CD4-positive, alpha-beta T cell (primary cell): ENCODE results near the gene CAPN7. TPM values are rescaled to one million over a fixed set of nuclear protein-coding genes. Genes with fewer than 3 reads are reported as not detected.

ENCODE experiments used
- ATAC-seq: fragments of 200-7000 bp; cut with Tn5 transposase; one replicate; pipeline ENCODE4 v1.10.0; 2022; ENCODE audit warnings: mild to moderate bottlenecking; ENCODE audit not compliant: poor library complexity
- CTCF ChIA-PET: fragments of 350-600 bp; sonication (Branson Sonifier 250); formaldehyde crosslinking; loops from one replicate; lab custom pipeline; 2021; ENCODE audit warnings: antibody characterized with exemption, inconsistent platforms; lab: Charles Lee
- POLR2A ChIA-PET: fragments of 350-600 bp; sonication (Branson Sonifier 250); formaldehyde crosslinking; loops from one replicate; lab custom pipeline; 2021; ENCODE audit warnings: antibody characterized with exemption, inconsistent platforms; lab: Charles Lee
- DNase-seq, 14 experiments: peaks; one replicate each; pipeline ENCODE4 v3.0.0-alpha.2; 2013 to 2020; ENCODE audit warnings: mixed read lengths in 2 of 14
- H3K27ac ChIP-seq, 2 donors: one replicate each; pipeline versions ENCODE4 v1.5.1 to v1.7.0; 2013; ENCODE audit warnings: low read length in 2 of 2, low read depth in 1 of 2, mild to moderate bottlenecking in 1 of 2
- H3K27me3 ChIP-seq, 2 experiments: 1 replicate in 1 of 2; 2 replicates in 1 of 2; pipeline versions ENCODE4 v1.6.1 to v1.7.0; 2013; ENCODE audit warnings: low read length in 2 of 2, control low read depth in 1 of 2, mild to moderate bottlenecking in 1 of 2, moderate library complexity in 1 of 2; ENCODE audit not compliant: insufficient read depth in 2 of 2, control insufficient read depth in 1 of 2
- H3K36me3 ChIP-seq: one replicate; pipeline ENCODE4 v1.6.1; 2013; ENCODE audit warnings: low read length, control low read depth; ENCODE audit not compliant: insufficient read depth
- H3K4me1 ChIP-seq: one replicate; pipeline ENCODE4 v1.6.1; 2013; ENCODE audit warnings: low read length, control low read depth; ENCODE audit not compliant: insufficient read depth
- H3K4me3 ChIP-seq: one replicate; pipeline ENCODE4 v1.5.1; 2013; ENCODE audit warnings: mild to moderate bottlenecking, low read length, moderate library complexity
- H3K9me3 ChIP-seq, 2 experiments: 1 replicate in 1 of 2; 2 replicates in 1 of 2; pipeline versions ENCODE4 v1.6.1 to v1.7.0; 2013; ENCODE audit warnings: low read length in 2 of 2, mild to moderate bottlenecking in 2 of 2, control low read depth in 1 of 2, moderate library complexity in 1 of 2; ENCODE audit not compliant: control insufficient read depth in 1 of 2, insufficient read depth in 1 of 2
- H3K27ac Mint-ChIP-seq: one replicate; pipeline ENCODE4 v1.8.0; 2020; ENCODE audit warnings: mixed read lengths
- H3K27me3 Mint-ChIP-seq: one replicate; pipeline ENCODE4 v1.8.0; 2021; ENCODE audit warnings: mixed read lengths
- H3K36me3 Mint-ChIP-seq: one replicate; pipeline ENCODE4 v1.8.0; 2021; ENCODE audit warnings: low read depth, mixed read lengths
- H3K4me1 Mint-ChIP-seq: one replicate; pipeline ENCODE4 v1.8.0; 2021; ENCODE audit warnings: low read depth, mixed read lengths
- H3K4me3 Mint-ChIP-seq: one replicate; pipeline ENCODE4 v1.8.0; 2020; ENCODE audit warnings: mild to moderate bottlenecking, mixed read lengths
- H3K9me3 Mint-ChIP-seq: one replicate; pipeline ENCODE4 v1.8.0; 2020; ENCODE audit warnings: mixed read lengths
- intact Hi-C, 2 experiments: fragments of 100-400 bp; cut with DNase I in 1 of 2; cut with micrococcal nuclease in 1 of 2; formaldehyde crosslinking; loops; one replicate each; pipeline versions ENCODE4 v1.15.1 to v1.9.0; 2023 to 2025; cut with DNase I, micrococcal nuclease
- total RNA-seq, 174 experiments: library from RNA in 2 of 174; stranded (reverse) in 2 of 174; gene quantifications; one replicate each; pipeline ENCODE4 v1.2.3 and lab custom pipeline; 2021 to 2026
- TF ChIP-seq, protein P1 (sequence below): fragments of 200-600 bp; IDR thresholded peaks from one replicate; pipeline ENCODE4 v1.8.0; 2022; ENCODE audit warnings: antibody characterized with exemption, mild to moderate bottlenecking

The CAPN7 gene
- total RNA-seq, 2 experiments from 2014 or later, result 64.7 to 69.4 TPM

DNA sequence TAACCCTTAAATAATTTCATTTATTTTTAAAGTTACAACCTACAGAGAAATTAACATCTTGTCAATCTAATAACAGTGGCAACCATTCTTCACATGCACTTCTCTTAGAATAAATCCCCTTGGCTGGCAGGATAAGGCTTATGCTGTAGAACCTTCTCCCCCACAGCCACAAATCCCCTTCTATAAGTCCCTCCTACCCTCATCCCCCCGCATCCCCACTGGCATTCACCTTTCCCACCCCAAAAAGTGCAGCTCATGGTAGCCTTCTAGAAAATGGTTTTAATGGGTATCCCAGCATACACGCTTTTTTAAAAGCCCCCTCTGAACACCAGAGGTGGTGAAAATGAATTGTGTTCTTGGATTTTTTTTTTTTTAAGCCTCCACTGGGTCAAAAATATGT lies 49.2 kb downstream of the CAPN7 start:
- no peaks in the 10 kb centered on the region for H3K9me3 Mint-ChIP-seq
- TF ChIP-seq, protein P1, sequence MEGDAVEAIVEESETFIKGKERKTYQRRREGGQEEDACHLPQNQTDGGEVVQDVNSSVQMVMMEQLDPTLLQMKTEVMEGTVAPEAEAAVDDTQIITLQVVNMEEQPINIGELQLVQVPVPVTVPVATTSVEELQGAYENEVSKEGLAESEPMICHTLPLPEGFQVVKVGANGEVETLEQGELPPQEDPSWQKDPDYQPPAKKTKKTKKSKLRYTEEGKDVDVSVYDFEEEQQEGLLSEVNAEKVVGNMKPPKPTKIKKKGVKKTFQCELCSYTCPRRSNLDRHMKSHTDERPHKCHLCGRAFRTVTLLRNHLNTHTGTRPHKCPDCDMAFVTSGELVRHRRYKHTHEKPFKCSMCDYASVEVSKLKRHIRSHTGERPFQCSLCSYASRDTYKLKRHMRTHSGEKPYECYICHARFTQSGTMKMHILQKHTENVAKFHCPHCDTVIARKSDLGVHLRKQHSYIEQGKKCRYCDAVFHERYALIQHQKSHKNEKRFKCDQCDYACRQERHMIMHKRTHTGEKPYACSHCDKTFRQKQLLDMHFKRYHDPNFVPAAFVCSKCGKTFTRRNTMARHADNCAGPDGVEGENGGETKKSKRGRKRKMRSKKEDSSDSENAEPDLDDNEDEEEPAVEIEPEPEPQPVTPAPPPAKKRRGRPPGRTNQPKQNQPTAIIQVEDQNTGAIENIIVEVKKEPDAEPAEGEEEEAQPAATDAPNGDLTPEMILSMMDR, result no peak
- H3K4me3 ChIP-seq, result no peak overlapping the region
- H3K27me3 ChIP-seq, result no peaks in the 10 kb centered on the region
- CTCF ChIA-PET, result interaction anchor here (1.5 kb wide), 1 partner anchor 13 kb away, joined by 4 read pairs; no protein-coding TSS in a partner anchor
- peaks cover 99% of the 10 kb centered on the region for H3K36me3 ChIP-seq
- no peak overlapping the region for H3K27ac ChIP-seq
- H3K4me1 ChIP-seq, result peaks cover 3% of the 10 kb centered on the region
- ATAC-seq (no peak), DNase-seq (no peak)
- POLR2A ChIA-PET, result interaction anchor here (0.7 kb wide), 1 partner anchor 16 kb away, joined by 3 read pairs; no protein-coding TSS in a partner anchor
- H3K36me3 Mint-ChIP-seq, result peaks cover 93% of the 10 kb centered on the region
- peaks cover 6% of the 10 kb centered on the region for H3K4me1 Mint-ChIP-seq
- H3K27ac Mint-ChIP-seq, result peak overlapping the region; percentile 53
- intact Hi-C loops, result no loop called here
- no peak overlapping the region for H3K4me3 Mint-ChIP-seq
- H3K27me3 Mint-ChIP-seq, result no peaks in the 10 kb centered on the region
- H3K9me3 ChIP-seq, result no peaks in the 10 kb centered on the region

DNA sequence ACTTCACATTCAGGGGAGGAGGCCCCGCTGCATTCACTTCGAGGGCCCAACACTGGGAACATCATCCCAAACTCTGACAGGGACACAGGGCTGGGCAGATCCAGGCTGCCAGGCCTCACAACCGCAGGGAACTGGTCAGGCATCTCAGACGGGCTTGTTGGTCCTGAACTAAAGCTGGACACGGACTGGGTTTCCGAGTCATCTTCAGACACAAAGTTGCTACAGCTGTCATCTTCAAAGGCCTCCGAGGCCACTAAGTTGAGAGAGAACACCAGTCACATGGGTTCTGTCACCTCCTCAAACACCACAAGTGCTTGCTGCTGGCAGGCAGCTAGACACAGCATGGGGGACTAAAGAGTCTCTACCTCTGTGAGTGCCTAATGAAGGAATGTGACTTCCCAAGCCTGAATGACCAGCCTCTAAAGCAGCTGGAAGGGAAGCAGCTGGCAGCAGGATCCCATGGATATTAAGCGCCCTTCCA lies 50.9 kb downstream of the CAPN7 start:
- Histone ChIP-seq H3K9me3 (no peaks in the 10 kb centered on the region), H3K27me3 (no peaks in the 10 kb centered on the region), H3K4me1 (peaks cover 5% of the 10 kb centered on the region), H3K27ac (no peak overlapping the region), H3K4me3 (no peak overlapping the region), H3K36me3 (peaks cover 99% of the 10 kb centered on the region)
- POLR2A ChIA-PET, result no interaction called here
- intact Hi-C loops, result no loop called here
- Mint-ChIP-seq H3K4me1 (peaks cover 13% of the 10 kb centered on the region), H3K27ac (peak overlapping the region; percentile 75), H3K27me3 (no peaks in the 10 kb centered on the region), H3K4me3 (no peak overlapping the region), H3K36me3 (peaks cover 96% of the 10 kb centered on the region), H3K9me3 (no peaks in the 10 kb centered on the region)
- no peak for DNase-seq
- CTCF ChIA-PET, result interaction anchor here (1.5 kb wide), 1 partner anchor 11 kb away, joined by 4 read pairs; no protein-coding TSS in a partner anchor
- ATAC-seq, result no peak
- TF ChIP-seq, protein P1, result no peak

DNA sequence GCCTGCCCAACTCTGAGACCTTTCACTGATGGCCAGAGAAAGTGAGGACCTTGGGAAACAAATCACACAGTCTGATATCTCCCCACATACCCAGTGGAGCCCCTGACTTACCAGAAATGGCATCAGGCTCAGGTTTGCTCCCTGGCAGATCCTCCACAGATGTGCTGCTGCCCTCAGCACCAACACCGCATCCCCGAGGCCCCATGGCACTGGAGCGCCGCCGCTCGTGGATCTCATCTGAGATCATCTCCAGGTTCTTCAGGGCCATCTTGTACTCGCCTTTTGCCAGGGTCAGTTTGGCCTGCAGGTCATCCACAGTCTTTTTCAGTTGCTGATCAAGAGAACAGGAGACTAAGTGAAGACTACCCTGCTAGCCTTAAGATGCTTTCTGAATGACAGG lies 52.7 kb downstream of the CAPN7 start:
- CTCF ChIA-PET, result interaction anchor here (1.3 kb wide), 1 partner anchor 9 kb away, joined by 6 read pairs; no protein-coding TSS in a partner anchor
- TF ChIP-seq, protein P1, result no peak
- Histone ChIP-seq H3K27me3 (no peaks in the 10 kb centered on the region), H3K4me1 (peaks cover 5% of the 10 kb centered on the region), H3K9me3 (no peaks in the 10 kb centered on the region), H3K36me3 (peaks cover 87% of the 10 kb centered on the region), H3K4me3 (no peak overlapping the region), H3K27ac (no peak overlapping the region)
- DNase-seq (no peak), ATAC-seq (no peak)
- Mint-ChIP-seq H3K27me3 (no peaks in the 10 kb centered on the region), H3K4me1 (peaks cover 20% of the 10 kb centered on the region), H3K27ac (peak overlapping the region; percentile 75), H3K4me3 (no peak overlapping the region), H3K36me3 (peaks cover 84% of the 10 kb centered on the region), H3K9me3 (no peaks in the 10 kb centered on the region)
- intact Hi-C loops, result no loop called here
- POLR2A ChIA-PET, result no interaction called here
